WTC11 (cell line): ENCODE measurements around the gene FCER1G. TPM values are rescaled to one million over a fixed set of nuclear protein-coding genes. Genes with fewer than 3 reads are reported as not detected.

Experiments
- ATAC-seq: fragments of 200-7000 bp; cut with Tn5 transposase; 2 replicates; pipeline ENCODE4 v1.10.0; 2021; ENCODE audit warnings: mild to moderate bottlenecking, moderate library complexity
- CTCF ChIA-PET: fragments of 300-600 bp; sonication (Branson Sonifier 250); formaldehyde crosslinking; loops from one replicate; lab custom pipeline; 2021; ENCODE audit warnings: antibody characterized with exemption; lab: Charles Lee
- POLR2A ChIA-PET: fragments of 350-600 bp; sonication (Branson Sonifier 250); formaldehyde crosslinking; loops from one replicate; lab custom pipeline; 2021; ENCODE audit warnings: antibody characterized with exemption; lab: Charles Lee
- DNase-seq: peaks from one replicate; pipeline ENCODE4 v3.0.0; 2021; ENCODE audit warnings: low spot score
- H3K27ac Mint-ChIP-seq: 2 replicates; pipeline ENCODE4 v1.8.0; 2021; ENCODE audit warnings: mixed read lengths
- H3K27me3 Mint-ChIP-seq: 2 replicates; pipeline ENCODE4 v1.8.0; 2021; ENCODE audit warnings: low read depth, mild to moderate bottlenecking, moderate library complexity, mixed read lengths
- H3K36me3 Mint-ChIP-seq: 2 replicates; pipeline ENCODE4 v1.8.0; 2021; ENCODE audit warnings: mixed read lengths
- H3K4me1 Mint-ChIP-seq: 2 replicates; pipeline ENCODE4 v1.8.0; 2022; ENCODE audit warnings: mixed read lengths
- H3K4me3 Mint-ChIP-seq: 2 replicates; pipeline ENCODE4 v1.8.0; 2021; ENCODE audit warnings: mild to moderate bottlenecking, moderate library complexity, mixed read lengths
- H3K9me3 Mint-ChIP-seq: 2 replicates; pipeline ENCODE4 v1.8.0; 2021; ENCODE audit warnings: mixed read lengths
- CBFB ChIP-seq: sonication (generic); formaldehyde crosslinking; IDR thresholded peaks from 2 replicates; pipeline ENCODE4 v1.8.1; 2022; ENCODE audit warnings: mild to moderate bottlenecking, low read depth, missing genetic modification reagents
- ESRRA ChIP-seq: sonication (generic); formaldehyde crosslinking; IDR thresholded peaks from 2 replicates; pipeline ENCODE4 v1.8.1; 2022; ENCODE audit warnings: mild to moderate bottlenecking, missing genetic modification reagents, borderline replicate concordance
- FOXJ3 ChIP-seq: sonication (generic); formaldehyde crosslinking; IDR thresholded peaks from 2 replicates; pipeline ENCODE4 v1.9.0; 2021; ENCODE audit warnings: missing genetic modification reagents, mild to moderate bottlenecking, borderline replicate concordance
- FOXK1 ChIP-seq: sonication (generic); formaldehyde crosslinking; IDR thresholded peaks from 2 replicates; pipeline ENCODE4 v1.8.0; 2022; ENCODE audit warnings: mild to moderate bottlenecking, moderate library complexity, missing genetic modification reagents
- NFATC4 ChIP-seq: fragments of 250-450 bp; sonication (Bioruptor Pico); IDR thresholded peaks from 2 replicates; pipeline ENCODE4 v1.9.0; 2021; ENCODE audit warnings: mild to moderate bottlenecking
- NR3C1 ChIP-seq: sonication (generic); formaldehyde crosslinking; conservative IDR thresholded peaks from 2 replicates; pipeline ENCODE4 v1.8.1; 2023; ENCODE audit warnings: low read depth, mild to moderate bottlenecking, missing genetic modification reagents
- OVOL2 ChIP-seq: fragments of 250-450 bp; sonication (Bioruptor Pico); IDR thresholded peaks from 2 replicates; pipeline ENCODE4 v1.9.0; 2021; ENCODE audit warnings: mild to moderate bottlenecking, borderline replicate concordance
- SMAD3 ChIP-seq: sonication (generic); formaldehyde crosslinking; IDR thresholded peaks from 2 replicates; pipeline ENCODE4 v1.8.0; 2022; ENCODE audit warnings: missing genetic modification reagents, mild to moderate bottlenecking, borderline replicate concordance
- SOX15 ChIP-seq: fragments of 250-450 bp; sonication (Bioruptor Pico); IDR thresholded peaks from 2 replicates; pipeline ENCODE4 v1.9.0; 2021; ENCODE audit warnings: mild to moderate bottlenecking
- SP1 ChIP-seq: sonication (generic); formaldehyde crosslinking; conservative IDR thresholded peaks from 2 replicates; pipeline ENCODE4 v1.8.1; 2022; ENCODE audit warnings: missing genetic modification reagents
- TCF7 ChIP-seq: sonication (generic); formaldehyde crosslinking; IDR thresholded peaks from 2 replicates; pipeline ENCODE4 v1.8.0; 2022; ENCODE audit warnings: mild to moderate bottlenecking, low read depth, missing genetic modification reagents, moderate library complexity
- TEAD1 ChIP-seq: sonication (generic); formaldehyde crosslinking; IDR thresholded peaks from 2 replicates; pipeline ENCODE4 v1.8.0; 2022; ENCODE audit warnings: mild to moderate bottlenecking, missing genetic modification reagents
- TP53 ChIP-seq: sonication (generic); formaldehyde crosslinking; IDR thresholded peaks from 2 replicates; pipeline ENCODE4 v1.8.1; 2023; ENCODE audit warnings: mild to moderate bottlenecking, missing genetic modification reagents
- ZNF121 ChIP-seq: sonication (generic); formaldehyde crosslinking; IDR thresholded peaks from 2 replicates; pipeline ENCODE4 v1.8.0; 2023; ENCODE audit warnings: missing genetic modification reagents
- ZNF232 ChIP-seq: sonication (generic); formaldehyde crosslinking; IDR thresholded peaks from 2 replicates; pipeline ENCODE4 v1.8.0; 2022; ENCODE audit warnings: mild to moderate bottlenecking, missing genetic modification reagents
- ZNF317 ChIP-seq: sonication (generic); formaldehyde crosslinking; IDR thresholded peaks from 2 replicates; pipeline ENCODE4 v1.8.1; 2023; ENCODE audit warnings: low read depth, mild to moderate bottlenecking, moderate library complexity, missing genetic modification reagents, borderline replicate concordance
- total RNA-seq: library from RNA; stranded (reverse); gene quantifications from 3 replicates; pipeline ENCODE4 v1.2.3, GENCODE V29; 2021
- TF ChIP-seq, protein P1 (sequence below): sonication (generic); formaldehyde crosslinking; IDR thresholded peaks from 2 replicates; pipeline ENCODE4 v1.8.0; 2022; ENCODE audit warnings: missing genetic modification reagents
- TF ChIP-seq, protein P2 (sequence below): sonication (generic); formaldehyde crosslinking; IDR thresholded peaks from 2 replicates; pipeline ENCODE4 v1.8.0; 2022; ENCODE audit warnings: mild to moderate bottlenecking, missing genetic modification reagents
- TF ChIP-seq, protein P3 (sequence below): sonication (generic); formaldehyde crosslinking; conservative IDR thresholded peaks from 2 replicates; pipeline ENCODE4 v1.8.1; 2022; ENCODE audit warnings: mild to moderate bottlenecking, missing genetic modification reagents
- TF ChIP-seq, protein P4 (sequence below): fragments of 250-450 bp; sonication (Bioruptor Pico); IDR thresholded peaks from 2 replicates; pipeline ENCODE4 v1.9.0; 2021; ENCODE audit warnings: mild to moderate bottlenecking, borderline replicate concordance
- TF ChIP-seq, protein P5 (sequence below): sonication (generic); formaldehyde crosslinking; IDR thresholded peaks from 2 replicates; pipeline ENCODE4 v1.8.1; 2022; ENCODE audit warnings: mild to moderate bottlenecking, moderate library complexity, missing genetic modification reagents
- TF ChIP-seq, protein P6 (sequence below): sonication (generic); formaldehyde crosslinking; IDR thresholded peaks from 2 replicates; pipeline ENCODE4 v1.8.1; 2022; ENCODE audit warnings: low read depth, missing genetic modification reagents, borderline replicate concordance
- TF ChIP-seq, protein P7 (sequence below): sonication (generic); formaldehyde crosslinking; IDR thresholded peaks from 2 replicates; pipeline ENCODE4 v1.8.1; 2023; ENCODE audit warnings: mild to moderate bottlenecking, missing genetic modification reagents, moderate library complexity

FCER1G gene
- total RNA-seq, 1 experiment from 2014 or later, result 0.85 TPM

DNA sequence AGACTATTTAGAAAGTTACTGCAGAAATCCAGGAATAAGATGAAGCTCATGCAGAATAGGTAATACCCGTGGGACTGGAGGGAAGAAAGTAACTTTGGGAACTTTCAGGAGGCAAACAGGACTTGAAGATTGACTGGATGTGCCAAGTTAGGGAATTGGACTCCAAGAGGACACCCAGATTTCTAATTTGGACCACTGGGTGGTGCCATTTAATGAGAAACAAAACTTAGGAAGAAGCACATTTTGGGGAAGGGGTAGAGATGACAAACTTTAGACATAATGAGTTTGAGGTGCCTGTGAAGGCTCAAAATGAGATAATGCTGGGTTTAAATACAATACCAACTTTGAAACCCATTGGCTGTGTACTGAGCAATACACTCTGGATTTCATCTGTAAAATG, 34.5 kb upstream of the FCER1G start (continued):
- TF ChIP-seq, protein P1, sequence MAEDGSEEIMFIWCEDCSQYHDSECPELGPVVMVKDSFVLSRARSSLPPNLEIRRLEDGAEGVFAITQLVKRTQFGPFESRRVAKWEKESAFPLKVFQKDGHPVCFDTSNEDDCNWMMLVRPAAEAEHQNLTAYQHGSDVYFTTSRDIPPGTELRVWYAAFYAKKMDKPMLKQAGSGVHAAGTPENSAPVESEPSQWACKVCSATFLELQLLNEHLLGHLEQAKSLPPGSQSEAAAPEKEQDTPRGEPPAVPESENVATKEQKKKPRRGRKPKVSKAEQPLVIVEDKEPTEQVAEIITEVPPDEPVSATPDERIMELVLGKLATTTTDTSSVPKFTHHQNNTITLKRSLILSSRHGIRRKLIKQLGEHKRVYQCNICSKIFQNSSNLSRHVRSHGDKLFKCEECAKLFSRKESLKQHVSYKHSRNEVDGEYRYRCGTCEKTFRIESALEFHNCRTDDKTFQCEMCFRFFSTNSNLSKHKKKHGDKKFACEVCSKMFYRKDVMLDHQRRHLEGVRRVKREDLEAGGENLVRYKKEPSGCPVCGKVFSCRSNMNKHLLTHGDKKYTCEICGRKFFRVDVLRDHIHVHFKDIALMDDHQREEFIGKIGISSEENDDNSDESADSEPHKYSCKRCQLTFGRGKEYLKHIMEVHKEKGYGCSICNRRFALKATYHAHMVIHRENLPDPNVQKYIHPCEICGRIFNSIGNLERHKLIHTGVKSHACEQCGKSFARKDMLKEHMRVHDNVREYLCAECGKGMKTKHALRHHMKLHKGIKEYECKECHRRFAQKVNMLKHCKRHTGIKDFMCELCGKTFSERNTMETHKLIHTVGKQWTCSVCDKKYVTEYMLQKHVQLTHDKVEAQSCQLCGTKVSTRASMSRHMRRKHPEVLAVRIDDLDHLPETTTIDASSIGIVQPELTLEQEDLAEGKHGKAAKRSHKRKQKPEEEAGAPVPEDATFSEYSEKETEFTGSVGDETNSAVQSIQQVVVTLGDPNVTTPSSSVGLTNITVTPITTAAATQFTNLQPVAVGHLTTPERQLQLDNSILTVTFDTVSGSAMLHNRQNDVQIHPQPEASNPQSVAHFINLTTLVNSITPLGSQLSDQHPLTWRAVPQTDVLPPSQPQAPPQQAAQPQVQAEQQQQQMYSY, result no peak
- TF ChIP-seq TEAD1 (CRISPR knock-in tag), result no peak
- TF ChIP-seq, protein P2, sequence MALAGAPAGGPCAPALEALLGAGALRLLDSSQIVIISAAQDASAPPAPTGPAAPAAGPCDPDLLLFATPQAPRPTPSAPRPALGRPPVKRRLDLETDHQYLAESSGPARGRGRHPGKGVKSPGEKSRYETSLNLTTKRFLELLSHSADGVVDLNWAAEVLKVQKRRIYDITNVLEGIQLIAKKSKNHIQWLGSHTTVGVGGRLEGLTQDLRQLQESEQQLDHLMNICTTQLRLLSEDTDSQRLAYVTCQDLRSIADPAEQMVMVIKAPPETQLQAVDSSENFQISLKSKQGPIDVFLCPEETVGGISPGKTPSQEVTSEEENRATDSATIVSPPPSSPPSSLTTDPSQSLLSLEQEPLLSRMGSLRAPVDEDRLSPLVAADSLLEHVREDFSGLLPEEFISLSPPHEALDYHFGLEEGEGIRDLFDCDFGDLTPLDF, result no peak
- TF ChIP-seq SMAD3 (CRISPR knock-in tag), result no peak
- TF ChIP-seq FOXK1, result no peak
- TF ChIP-seq ZNF232 (CRISPR knock-in tag), result no peak
- TF ChIP-seq NR3C1 (CRISPR knock-in tag), result no peak

DNA sequence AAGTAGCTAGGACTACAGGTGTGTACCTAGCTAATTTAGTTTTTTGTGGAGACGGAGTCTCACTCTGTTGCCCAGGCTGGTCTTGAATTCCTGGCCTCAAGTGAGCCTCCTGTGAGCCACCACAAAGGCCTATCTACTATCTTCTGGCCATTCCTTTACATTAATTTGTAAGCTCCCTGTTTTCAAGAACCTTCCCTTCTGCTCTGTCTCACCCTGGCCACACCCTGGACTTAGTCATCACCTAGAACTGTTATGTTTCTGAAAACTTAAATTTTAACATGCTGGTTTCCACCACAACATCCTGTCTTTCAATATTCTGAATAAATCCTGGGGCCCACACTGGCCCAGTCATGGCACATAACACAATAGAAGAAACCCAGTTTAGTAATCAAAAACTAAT, 32.9 kb upstream of the FCER1G start:
- Mint-ChIP-seq H3K4me3 (no peak overlapping the region), H3K4me1 (peaks cover 14% of the 10 kb centered on the region), H3K27me3 (no peaks in the 10 kb centered on the region; the same call in 1 of the 2 replicates), H3K9me3 (no peaks in the 10 kb centered on the region), H3K27ac (no peak overlapping the region), H3K36me3 (no peaks in the 10 kb centered on the region)
- CTCF ChIA-PET, result interaction anchor here (1.1 to 2.5 kb wide), 5 partner anchors 12 to 108 kb away, joined by 3 to 7 read pairs (median 3); partner anchors contain the start of genes PPOX and TOMM40L
- DNase-seq (no peak), ATAC-seq (no peak)
- POLR2A ChIA-PET, result no interaction called here
- TF ChIP-seq, protein P3, sequence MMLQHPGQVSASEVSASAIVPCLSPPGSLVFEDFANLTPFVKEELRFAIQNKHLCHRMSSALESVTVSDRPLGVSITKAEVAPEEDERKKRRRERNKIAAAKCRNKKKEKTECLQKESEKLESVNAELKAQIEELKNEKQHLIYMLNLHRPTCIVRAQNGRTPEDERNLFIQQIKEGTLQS (CRISPR knock-in tag), result no peak

DNA sequence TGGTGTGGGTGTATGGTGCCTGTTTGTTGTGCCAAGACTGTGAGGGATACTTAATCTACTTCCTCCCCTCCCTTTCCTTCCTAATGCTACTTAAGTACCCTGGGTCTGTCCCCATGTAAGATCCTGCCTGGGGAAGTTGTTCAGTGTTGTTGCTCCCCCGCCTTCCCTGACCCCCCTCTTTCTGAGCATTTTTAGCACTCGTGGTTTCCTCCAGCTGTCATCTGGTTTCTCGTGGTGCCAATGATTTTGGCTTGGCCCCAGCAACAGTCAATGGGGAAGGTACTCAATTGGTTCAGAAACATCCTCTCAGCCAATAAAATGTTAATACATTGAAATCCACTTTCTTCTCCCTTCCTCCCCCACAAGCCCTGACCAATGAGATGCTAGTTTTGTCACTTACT, 29.8 kb upstream of the FCER1G start:
- ATAC-seq (no peak), DNase-seq (no peak)
- Mint-ChIP-seq H3K27me3 (no peaks in the 10 kb centered on the region; the same call in 1 of the 2 replicates), H3K36me3 (no peaks in the 10 kb centered on the region), H3K9me3 (no peaks in the 10 kb centered on the region), H3K4me3 (no peak overlapping the region), H3K4me1 (0 out of 2 replicates have a peak, but pooled peaks cover 4% of the 10 kb centered on the region), H3K27ac (no peak overlapping the region)
- CTCF ChIA-PET, result no interaction called here
- POLR2A ChIA-PET, result no interaction called here
- TF ChIP-seq ZNF121 (no peak), ZNF317 (no peak), TCF7 (no peak), SOX15 (CRISPR knock-in tag) (no peak), TP53 (CRISPR knock-in tag) (no peak), SP1 (CRISPR knock-in tag) (no peak), FOXJ3 (no peak), ESRRA (CRISPR knock-in tag) (no peak), CBFB (CRISPR knock-in tag) (no peak), OVOL2 (CRISPR knock-in tag) (no peak), NFATC4 (CRISPR knock-in tag) (no peak)
- TF ChIP-seq, protein P4, sequence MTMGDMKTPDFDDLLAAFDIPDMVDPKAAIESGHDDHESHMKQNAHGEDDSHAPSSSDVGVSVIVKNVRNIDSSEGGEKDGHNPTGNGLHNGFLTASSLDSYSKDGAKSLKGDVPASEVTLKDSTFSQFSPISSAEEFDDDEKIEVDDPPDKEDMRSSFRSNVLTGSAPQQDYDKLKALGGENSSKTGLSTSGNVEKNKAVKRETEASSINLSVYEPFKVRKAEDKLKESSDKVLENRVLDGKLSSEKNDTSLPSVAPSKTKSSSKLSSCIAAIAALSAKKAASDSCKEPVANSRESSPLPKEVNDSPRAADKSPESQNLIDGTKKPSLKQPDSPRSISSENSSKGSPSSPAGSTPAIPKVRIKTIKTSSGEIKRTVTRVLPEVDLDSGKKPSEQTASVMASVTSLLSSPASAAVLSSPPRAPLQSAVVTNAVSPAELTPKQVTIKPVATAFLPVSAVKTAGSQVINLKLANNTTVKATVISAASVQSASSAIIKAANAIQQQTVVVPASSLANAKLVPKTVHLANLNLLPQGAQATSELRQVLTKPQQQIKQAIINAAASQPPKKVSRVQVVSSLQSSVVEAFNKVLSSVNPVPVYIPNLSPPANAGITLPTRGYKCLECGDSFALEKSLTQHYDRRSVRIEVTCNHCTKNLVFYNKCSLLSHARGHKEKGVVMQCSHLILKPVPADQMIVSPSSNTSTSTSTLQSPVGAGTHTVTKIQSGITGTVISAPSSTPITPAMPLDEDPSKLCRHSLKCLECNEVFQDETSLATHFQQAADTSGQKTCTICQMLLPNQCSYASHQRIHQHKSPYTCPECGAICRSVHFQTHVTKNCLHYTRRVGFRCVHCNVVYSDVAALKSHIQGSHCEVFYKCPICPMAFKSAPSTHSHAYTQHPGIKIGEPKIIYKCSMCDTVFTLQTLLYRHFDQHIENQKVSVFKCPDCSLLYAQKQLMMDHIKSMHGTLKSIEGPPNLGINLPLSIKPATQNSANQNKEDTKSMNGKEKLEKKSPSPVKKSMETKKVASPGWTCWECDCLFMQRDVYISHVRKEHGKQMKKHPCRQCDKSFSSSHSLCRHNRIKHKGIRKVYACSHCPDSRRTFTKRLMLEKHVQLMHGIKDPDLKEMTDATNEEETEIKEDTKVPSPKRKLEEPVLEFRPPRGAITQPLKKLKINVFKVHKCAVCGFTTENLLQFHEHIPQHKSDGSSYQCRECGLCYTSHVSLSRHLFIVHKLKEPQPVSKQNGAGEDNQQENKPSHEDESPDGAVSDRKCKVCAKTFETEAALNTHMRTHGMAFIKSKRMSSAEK (CRISPR knock-in tag), result no peak
- TF ChIP-seq, protein P5, sequence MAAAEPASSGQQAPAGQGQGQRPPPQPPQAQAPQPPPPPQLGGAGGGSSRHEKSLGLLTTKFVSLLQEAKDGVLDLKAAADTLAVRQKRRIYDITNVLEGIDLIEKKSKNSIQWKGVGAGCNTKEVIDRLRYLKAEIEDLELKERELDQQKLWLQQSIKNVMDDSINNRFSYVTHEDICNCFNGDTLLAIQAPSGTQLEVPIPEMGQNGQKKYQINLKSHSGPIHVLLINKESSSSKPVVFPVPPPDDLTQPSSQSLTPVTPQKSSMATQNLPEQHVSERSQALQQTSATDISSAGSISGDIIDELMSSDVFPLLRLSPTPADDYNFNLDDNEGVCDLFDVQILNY, result no peak
- TF ChIP-seq, protein P6, sequence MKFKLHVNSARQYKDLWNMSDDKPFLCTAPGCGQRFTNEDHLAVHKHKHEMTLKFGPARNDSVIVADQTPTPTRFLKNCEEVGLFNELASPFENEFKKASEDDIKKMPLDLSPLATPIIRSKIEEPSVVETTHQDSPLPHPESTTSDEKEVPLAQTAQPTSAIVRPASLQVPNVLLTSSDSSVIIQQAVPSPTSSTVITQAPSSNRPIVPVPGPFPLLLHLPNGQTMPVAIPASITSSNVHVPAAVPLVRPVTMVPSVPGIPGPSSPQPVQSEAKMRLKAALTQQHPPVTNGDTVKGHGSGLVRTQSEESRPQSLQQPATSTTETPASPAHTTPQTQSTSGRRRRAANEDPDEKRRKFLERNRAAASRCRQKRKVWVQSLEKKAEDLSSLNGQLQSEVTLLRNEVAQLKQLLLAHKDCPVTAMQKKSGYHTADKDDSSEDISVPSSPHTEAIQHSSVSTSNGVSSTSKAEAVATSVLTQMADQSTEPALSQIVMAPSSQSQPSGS (CRISPR knock-in tag), result no peak
- TF ChIP-seq, protein P7, sequence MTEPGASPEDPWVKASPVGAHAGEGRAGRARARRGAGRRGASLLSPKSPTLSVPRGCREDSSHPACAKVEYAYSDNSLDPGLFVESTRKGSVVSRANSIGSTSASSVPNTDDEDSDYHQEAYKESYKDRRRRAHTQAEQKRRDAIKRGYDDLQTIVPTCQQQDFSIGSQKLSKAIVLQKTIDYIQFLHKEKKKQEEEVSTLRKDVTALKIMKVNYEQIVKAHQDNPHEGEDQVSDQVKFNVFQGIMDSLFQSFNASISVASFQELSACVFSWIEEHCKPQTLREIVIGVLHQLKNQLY, result no peak
